Psoas muscle (tissue), 8 donors: ENCODE data around the gene CTNND2. TPM values are rescaled to one million over a fixed set of nuclear protein-coding genes. Genes with fewer than 3 reads are reported as not detected.

Experiments used
- ATAC-seq, 4 donors: fragments of 200-7000 bp; cut with Tn5 transposase; one replicate each; pipeline ENCODE4 v1.9.1; 2020; ENCODE audit warnings: moderate library complexity in 3 of 4, mild to moderate bottlenecking in 2 of 4
- DNase-seq, 2 donors: peaks; one replicate each; pipeline ENCODE4 v3.0.0-alpha.2; 2020
- H3K27ac ChIP-seq: fragments of 200-600 bp; one replicate; pipeline ENCODE4 v1.8.0; 2022
- H3K27me3 ChIP-seq, 3 donors: fragments of 200-600 bp in 1 of 3; one replicate each; pipeline versions ENCODE4 v1.6.1 to v1.8.0; 2013 to 2022; ENCODE audit warnings: low read length in 2 of 3, mild to moderate bottlenecking in 2 of 3, moderate library complexity in 1 of 3; ENCODE audit not compliant: insufficient read depth in 3 of 3
- H3K36me3 ChIP-seq, 2 donors: fragments of 200-600 bp in 1 of 2; one replicate each; pipeline versions ENCODE4 v1.6.1 to v1.8.0; 2013 to 2022; ENCODE audit warnings: low read depth in 1 of 2, mild to moderate bottlenecking in 1 of 2, moderate library complexity in 1 of 2; ENCODE audit not compliant: insufficient read depth in 1 of 2
- H3K4me1 ChIP-seq: fragments of 200-600 bp; one replicate; pipeline ENCODE4 v1.8.0; 2022
- H3K4me3 ChIP-seq: fragments of 200-600 bp; one replicate; pipeline ENCODE4 v1.8.0; 2022; ENCODE audit warnings: mild to moderate bottlenecking
- H3K9me3 ChIP-seq: fragments of 200-600 bp; one replicate; pipeline ENCODE4 v1.8.0; 2022
- WGBS, 3 donors: extraction: QIAGEN DNeasy Blood & Tissue Kit; methylation state at CpG; one replicate each; pipeline versions ENCODE4 v1.1.6 to v1.1.7; 2013; 5-methylcytosine and 5-hydroxymethylcytosine counted together
- intact Hi-C, 2 donors: fragments of 100-400 bp; cut with DNase I; formaldehyde crosslinking; loops; one replicate each; pipeline versions ENCODE4 v1.11.0 to v1.14.2; 2022
- polyA plus RNA-seq, 3 donors: library from polyadenylated mRNA; stranded (reverse); fragments of 200-250 nt; gene quantifications; one replicate each; pipeline ENCODE4 v1.2.3, GENCODE V29; 2013
- total RNA-seq, 4 donors: library from RNA; stranded (reverse); fragmentation: NEBNext Ultra II Directional in 2 of 4; extraction: Animal tissue kit (Norgen Biotek cat#: 25700) in 2 of 4; gene quantifications; one replicate each; pipeline versions ENCODE4 v1.2.1 to v1.2.4, GENCODE V29; 2021 to 2023
- TF ChIP-seq, protein P1 (sequence below): fragments of 200-600 bp; IDR thresholded peaks from one replicate; pipeline ENCODE4 v1.8.0; 2022; ENCODE audit warnings: antibody characterized with exemption
- donor health status: healthy with polysubstance abuse.
- donor health status: DM: no; HTN: no; CAD: no; lungs with moderate emphysema.
- donor health status: Bipolar disorder and iron deficiency.
- donor health status: healthy.
- donor health status: DM: yes; HTN: yes; CAD: no.
- donor health status: DM: no; HTN: no; CAD: no.
- donor health status: DM: no; HTN: no; CAD: no.
- donor health status: DM: yes; HTN: yes; CAD: no.

The CTNND2 gene
- total and polyA plus RNA-seq, 7 donors, result 0.09 to 0.14 (median 0.13) TPM; not detected in 4

DNA sequence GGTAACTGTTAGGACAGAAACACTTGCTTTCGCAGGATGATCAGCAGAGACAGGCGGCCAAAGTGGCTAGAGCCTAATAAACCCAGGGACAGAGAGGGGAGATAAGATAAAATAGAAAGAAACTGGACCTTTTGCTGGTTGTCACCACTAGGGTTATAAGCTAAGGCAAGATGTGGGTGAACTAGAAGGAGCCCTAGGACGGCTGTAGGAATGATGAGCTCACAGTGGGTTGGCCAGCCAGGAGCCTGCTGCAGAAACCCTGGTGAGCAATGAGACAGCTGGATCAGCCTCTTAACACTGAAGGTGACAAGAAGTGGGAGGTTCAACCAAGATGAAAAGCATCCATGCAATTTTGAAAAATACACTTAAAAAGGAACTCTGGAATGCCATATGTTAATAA lies 13.5 kb downstream of the CTNND2 start:
- Histone ChIP-seq H3K4me3 (no peak overlapping the region), H3K4me1 (no peaks in the 10 kb centered on the region), H3K9me3 (no peaks in the 10 kb centered on the region), H3K27me3 (no peaks in the 10 kb centered on the region), H3K36me3 (no peaks in the 10 kb centered on the region), H3K27ac (no peak overlapping the region)
- ATAC-seq (no peak), DNase-seq (no peak)
- TF ChIP-seq, protein P1, sequence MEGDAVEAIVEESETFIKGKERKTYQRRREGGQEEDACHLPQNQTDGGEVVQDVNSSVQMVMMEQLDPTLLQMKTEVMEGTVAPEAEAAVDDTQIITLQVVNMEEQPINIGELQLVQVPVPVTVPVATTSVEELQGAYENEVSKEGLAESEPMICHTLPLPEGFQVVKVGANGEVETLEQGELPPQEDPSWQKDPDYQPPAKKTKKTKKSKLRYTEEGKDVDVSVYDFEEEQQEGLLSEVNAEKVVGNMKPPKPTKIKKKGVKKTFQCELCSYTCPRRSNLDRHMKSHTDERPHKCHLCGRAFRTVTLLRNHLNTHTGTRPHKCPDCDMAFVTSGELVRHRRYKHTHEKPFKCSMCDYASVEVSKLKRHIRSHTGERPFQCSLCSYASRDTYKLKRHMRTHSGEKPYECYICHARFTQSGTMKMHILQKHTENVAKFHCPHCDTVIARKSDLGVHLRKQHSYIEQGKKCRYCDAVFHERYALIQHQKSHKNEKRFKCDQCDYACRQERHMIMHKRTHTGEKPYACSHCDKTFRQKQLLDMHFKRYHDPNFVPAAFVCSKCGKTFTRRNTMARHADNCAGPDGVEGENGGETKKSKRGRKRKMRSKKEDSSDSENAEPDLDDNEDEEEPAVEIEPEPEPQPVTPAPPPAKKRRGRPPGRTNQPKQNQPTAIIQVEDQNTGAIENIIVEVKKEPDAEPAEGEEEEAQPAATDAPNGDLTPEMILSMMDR, result no peak
- 53 to 72% (median 60%) methylated on average over 3 of the region's 3 CpGs for WGBS, 3 donors
- intact Hi-C loops, result no loop called here

GRCh38 chr5:11888221-11888620 lies 16.0 kb downstream of the CTNND2 start:
- intact Hi-C loops, result no loop called here
- no peak for DNase-seq
- WGBS, 3 donors, result 75 to 84% (median 80%) methylated on average over 4 of the region's 4 CpGs
- ATAC-seq, result no peak
- Histone ChIP-seq H3K36me3 (no peaks in the 10 kb centered on the region), H3K27me3 (no peaks in the 10 kb centered on the region), H3K9me3 (no peaks in the 10 kb centered on the region), H3K4me3 (no peak overlapping the region), H3K27ac (no peak overlapping the region), H3K4me1 (no peaks in the 10 kb centered on the region)
- TF ChIP-seq, protein P1, result no peak

DNA sequence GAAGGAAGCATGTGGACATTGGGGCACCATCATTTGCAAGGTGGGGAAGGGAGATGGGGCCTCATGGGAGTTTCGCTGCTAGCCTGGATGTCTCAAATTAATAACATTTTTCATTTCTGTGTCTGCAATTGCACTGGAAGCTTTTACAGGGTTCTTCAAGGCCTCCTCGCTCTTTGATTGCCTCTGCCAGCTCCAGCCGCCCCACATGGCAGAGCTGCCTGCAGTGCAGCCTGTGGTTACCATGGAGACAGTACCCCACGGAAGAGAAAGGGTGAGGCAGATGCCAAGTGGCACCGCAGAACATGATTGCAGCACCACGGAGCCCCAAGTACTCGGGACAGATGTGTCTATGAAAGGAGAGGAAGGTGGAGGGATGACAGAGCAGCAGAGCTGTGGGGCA lies 25.4 kb downstream of the CTNND2 start:
- Histone ChIP-seq H3K9me3 (no peaks in the 10 kb centered on the region), H3K27me3 (no peaks in the 10 kb centered on the region), H3K27ac (no peak overlapping the region), H3K4me1 (no peaks in the 10 kb centered on the region), H3K4me3 (no peak overlapping the region), H3K36me3 (no peaks in the 10 kb centered on the region)
- ATAC-seq (no peak), DNase-seq (no peak)
- 54 to 66% (median 56%) methylated on average over 7 of the region's 7 CpGs for WGBS, 3 donors
- intact Hi-C loops, result no loop called here
- TF ChIP-seq, protein P1, result no peak

DNA sequence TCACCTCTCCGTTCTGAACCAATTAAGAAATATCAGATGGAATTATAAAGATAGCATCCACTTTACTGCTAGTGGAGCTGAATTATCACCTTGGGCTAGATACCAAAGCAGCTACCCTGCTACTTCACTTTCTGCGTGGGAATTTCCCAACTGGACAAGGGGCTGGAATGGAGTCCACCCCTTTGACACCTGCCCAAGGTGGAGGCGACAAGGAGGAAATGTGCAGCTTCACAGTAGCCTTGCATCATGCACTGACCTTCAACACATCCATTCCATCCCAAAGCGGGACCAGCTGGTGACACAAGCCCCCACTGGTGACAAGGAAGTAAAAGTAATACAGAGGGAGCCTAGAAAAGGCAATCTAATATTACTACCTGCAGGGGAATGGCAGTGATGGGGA lies 30.7 kb downstream of the CTNND2 start:
- H3K4me1 ChIP-seq, result no peaks in the 10 kb centered on the region
- DNase-seq (no peak), ATAC-seq (no peak)
- no peak overlapping the region for H3K27ac ChIP-seq
- H3K36me3 ChIP-seq, result no peaks in the 10 kb centered on the region
- TF ChIP-seq, protein P1, result no peak
- intact Hi-C loops, result no loop called here
- no peaks in the 10 kb centered on the region for H3K27me3 ChIP-seq
- WGBS, 3 donors, result 68 to 80% (median 79%) methylated on average over 4 of the region's 4 CpGs
- no peaks in the 10 kb centered on the region for H3K9me3 ChIP-seq
- H3K4me3 ChIP-seq, result no peak overlapping the region

DNA sequence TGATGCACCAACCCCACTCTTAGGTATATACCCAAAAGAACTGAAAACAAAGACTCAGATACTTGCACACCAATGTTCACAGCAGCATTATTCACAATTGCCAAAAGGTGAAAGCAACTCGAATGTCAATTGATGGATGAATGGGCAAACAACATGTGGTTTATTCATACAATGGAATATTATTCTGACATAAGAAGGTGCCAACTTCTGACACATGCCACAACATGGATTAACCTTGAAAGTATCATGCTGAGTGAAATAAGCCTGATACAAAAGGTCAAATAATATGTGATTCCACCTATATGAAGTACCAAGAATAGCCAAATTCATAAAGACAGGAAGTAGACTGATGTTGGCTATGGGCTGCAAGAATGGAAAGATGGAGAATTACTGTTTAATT lies 35.0 kb downstream of the CTNND2 start:
- Histone ChIP-seq H3K4me1 (no peaks in the 10 kb centered on the region), H3K36me3 (no peaks in the 10 kb centered on the region), H3K4me3 (no peak overlapping the region), H3K27me3 (no peaks in the 10 kb centered on the region), H3K9me3 (no peaks in the 10 kb centered on the region), H3K27ac (no peak overlapping the region)
- intact Hi-C loops, result no loop called here
- ATAC-seq, result no peak
- WGBS, 3 donors, result 80 to 83% (median 83%) methylated on average over 1 of the region's 1 CpG
- TF ChIP-seq, protein P1, result no peak
- no peak for DNase-seq
